Dedifferentiated amniotic fluid mesenchymal stem cell (primary cell): ENCODE data around the gene ZFPM1.

Source experiments
- DNase-seq: peaks from one replicate; pipeline ENCODE4 v3.0.0-alpha.2; 2016; ENCODE audit errors: extremely low spot score

ZFPM1 gene

GRCh38 chr16:88434353-88434690 is 18.8 kb upstream of the ZFPM1 start:
- DNase-seq: no peak

DNA sequence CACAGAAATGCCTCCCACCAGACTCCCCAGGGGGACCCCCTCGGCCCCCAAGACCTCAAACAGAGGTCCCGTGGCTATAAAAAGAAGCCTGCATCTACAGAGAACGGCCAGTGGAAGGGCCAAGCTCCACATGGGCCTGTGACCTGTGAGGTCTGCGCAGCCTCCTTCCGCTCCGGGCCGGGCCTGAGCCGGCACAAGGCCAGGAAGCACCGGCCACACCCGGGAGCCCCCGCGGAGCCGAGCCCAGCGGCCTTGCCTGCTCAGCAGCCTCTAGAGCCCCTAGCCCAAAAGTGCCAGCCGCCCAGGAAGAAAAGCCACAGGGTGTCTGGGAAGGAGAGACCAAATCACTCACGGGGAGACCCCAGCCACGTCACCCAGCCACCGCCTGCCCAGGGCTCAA is 18.3 kb upstream of the ZFPM1 start:
- DNase-seq: no peak

- DNase-seq: no peak
Observed at GRCh38 chr16:88435437-88436355, 17.4 kb upstream of the ZFPM1 start.

DNA sequence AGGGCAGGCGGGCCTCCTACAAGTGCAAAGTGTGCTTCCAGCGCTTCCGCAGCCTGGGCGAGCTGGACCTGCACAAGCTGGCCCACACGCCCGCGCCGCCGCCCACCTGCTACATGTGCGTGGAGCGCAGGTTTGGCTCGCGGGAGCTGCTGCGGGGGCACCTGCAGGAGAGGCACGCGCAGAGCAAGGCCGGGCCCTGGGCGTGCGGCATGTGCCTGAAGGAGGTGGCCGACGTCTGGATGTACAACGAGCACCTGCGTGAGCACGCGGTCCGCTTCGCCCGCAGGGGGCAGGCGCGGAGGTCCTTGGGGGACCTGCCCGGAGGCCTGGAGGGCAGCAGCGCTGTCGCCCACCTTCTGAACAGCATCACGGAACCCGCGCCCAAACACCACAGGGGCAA is 16.3 kb upstream of the ZFPM1 start:
- DNase-seq: no peak

DNA sequence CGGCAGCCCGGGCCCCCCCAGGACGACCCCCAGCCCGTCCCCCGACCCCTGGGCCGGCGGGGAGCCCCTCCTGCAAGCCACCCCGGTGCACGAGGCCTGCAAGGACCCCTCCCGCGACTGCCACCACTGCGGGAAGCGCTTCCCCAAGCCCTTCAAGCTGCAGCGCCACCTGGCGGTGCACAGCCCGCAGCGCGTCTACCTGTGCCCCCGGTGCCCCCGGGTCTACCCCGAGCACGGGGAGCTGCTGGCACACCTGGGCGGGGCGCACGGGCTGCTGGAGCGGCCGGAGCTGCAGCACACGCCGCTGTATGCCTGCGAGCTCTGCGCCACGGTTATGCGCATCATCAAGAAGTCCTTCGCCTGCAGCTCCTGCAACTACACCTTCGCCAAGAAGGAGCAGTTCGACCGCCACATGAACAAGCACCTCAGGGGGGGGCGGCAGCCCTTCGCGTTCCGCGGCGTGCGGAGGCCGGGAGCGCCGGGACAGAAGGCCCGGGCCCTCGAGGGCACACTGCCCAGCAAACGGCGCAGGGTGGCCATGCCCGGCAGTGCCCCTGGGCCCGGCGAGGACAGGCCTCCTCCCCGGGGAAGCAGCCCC is 15.6 kb upstream of the ZFPM1 start:
- no peak for DNase-seq

GRCh38 chr16:88438084-88438870 is 14.8 kb upstream of the ZFPM1 start:
- no peak for DNase-seq

DNA sequence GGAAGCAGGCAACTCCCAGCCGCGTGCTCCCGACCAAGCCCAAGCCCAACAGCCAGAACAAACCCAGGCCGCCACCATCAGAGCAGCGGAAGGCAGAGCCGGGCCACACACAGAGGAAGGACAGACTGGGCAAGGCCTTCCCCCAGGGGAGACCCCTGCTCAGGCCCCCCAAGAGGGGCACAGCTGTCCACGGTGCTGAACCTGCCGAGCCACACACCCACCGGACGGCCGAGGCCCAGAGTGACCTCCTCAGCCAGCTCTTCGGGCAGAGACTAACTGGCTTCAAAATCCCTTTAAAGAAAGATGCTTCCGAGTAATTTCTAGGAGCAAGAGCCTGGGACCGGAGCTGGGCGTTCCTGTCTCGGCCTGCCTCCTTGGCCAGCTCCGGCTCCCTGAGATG is 14.1 kb upstream of the ZFPM1 start:
- DNase-seq: no peak

- no peak for DNase-seq
Observed at GRCh38 chr16:88439706-88440105, 13.4 kb upstream of the ZFPM1 start.

- DNase-seq: no peak
Observed at GRCh38 chr16:88440111-88440510, 13.0 kb upstream of the ZFPM1 start.

DNA sequence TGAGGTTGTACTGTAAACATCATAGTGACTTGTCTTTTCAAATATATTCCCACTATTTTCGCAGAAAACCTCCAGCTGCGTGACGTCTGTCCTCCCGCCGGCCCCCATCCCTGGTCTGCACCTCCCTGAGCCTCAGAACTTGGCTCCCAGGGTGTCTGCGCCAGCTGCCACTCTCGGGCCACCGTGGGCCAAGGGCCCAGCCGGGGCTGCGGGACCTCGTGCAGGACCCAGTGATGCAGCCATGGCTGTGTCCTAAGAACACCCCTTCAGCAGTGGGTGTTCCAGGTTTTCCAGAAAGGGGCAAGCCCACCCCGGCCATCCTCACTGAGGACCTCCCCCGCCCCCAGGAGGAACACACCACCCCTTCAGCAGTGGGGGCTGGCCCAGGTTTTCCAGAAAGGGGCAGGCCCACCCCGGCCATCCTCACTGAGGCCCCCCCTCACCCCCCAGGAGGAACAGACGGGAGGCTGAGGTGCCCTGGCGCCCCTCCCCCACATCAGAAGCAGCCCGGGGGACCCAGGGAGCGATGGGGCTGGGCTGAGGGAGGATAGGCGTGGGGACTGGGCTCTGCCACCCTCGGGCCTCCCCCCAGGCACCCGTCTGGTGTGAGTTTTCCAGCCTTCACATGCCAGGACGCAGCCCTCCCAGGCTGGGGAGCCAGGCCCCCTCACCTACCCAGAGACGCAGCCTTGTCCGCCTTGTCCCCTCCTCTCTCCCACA is 12.2 kb upstream of the ZFPM1 start:
- no peak for DNase-seq

GRCh38 chr16:88441460-88441859 is 11.6 kb upstream of the ZFPM1 start:
- no peak for DNase-seq

DNA sequence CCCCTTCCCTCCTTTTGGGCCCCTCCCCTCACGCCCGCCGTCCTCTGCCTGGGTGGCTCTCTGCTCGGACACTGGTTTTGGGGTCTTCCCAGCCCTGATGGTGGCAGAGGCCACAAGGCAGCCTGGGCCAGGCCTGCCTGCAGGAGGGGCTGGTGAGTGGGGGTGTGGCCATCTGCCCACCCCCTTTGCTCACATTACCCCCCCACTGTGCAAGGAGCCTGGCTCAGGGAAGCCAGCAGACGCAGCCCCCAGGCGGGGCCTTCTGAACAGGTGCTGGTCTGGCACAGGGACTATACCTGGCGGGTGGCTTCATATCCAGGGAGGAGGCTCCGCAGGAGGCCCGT is 10.7 kb upstream of the ZFPM1 start:
- no peak for DNase-seq

GRCh38 chr16:88442727-88443576 is 10.1 kb upstream of the ZFPM1 start:
- no peak for DNase-seq

GRCh38 chr16:88444826-88445582 is 8.1 kb upstream of the ZFPM1 start:
- DNase-seq: no peak

DNA sequence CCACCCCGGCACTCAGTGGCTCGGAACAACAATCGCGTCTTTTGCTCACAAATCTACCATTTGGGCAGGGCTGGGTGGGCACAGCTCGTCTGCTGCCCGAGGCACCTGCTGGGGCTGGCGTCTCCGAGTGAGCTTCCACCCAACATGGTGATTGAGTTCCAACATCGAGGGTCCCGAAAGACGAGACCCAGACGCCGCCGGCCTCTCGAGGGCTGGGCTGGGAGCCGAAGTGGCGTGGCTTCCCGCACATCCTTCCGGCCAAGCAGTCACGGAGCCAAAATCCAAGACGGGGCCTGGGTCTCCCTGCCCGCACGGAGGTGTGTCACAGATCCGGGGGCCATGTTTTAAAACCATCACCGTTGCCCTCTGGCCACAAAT is 7.5 kb upstream of the ZFPM1 start:
- no peak for DNase-seq

DNA sequence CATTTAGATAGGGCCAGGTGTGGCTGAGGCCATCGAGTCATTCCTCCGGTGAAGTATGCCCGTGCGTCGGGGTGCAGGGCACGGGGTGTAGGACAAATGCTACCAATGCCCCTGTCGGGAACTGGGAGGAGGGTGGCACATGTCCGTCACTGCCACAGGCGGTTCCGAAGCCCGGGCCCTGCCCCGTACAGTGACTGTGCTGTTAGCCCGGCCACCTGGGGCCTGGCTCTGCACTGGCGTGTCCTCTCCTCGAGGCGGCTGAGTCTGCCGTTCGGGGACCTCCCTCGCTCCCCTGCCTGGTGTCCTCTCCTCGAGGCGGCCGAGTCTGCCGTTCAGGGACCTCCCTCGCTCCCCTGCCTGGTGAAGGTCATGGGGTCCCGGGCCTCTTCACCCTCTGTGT is 7.0 kb upstream of the ZFPM1 start:
- DNase-seq: no peak

GRCh38 chr16:88446736-88447135 is 6.3 kb upstream of the ZFPM1 start:
- DNase-seq: no peak

GRCh38 chr16:88447881-88448280 is 5.2 kb upstream of the ZFPM1 start:
- no peak for DNase-seq

DNA sequence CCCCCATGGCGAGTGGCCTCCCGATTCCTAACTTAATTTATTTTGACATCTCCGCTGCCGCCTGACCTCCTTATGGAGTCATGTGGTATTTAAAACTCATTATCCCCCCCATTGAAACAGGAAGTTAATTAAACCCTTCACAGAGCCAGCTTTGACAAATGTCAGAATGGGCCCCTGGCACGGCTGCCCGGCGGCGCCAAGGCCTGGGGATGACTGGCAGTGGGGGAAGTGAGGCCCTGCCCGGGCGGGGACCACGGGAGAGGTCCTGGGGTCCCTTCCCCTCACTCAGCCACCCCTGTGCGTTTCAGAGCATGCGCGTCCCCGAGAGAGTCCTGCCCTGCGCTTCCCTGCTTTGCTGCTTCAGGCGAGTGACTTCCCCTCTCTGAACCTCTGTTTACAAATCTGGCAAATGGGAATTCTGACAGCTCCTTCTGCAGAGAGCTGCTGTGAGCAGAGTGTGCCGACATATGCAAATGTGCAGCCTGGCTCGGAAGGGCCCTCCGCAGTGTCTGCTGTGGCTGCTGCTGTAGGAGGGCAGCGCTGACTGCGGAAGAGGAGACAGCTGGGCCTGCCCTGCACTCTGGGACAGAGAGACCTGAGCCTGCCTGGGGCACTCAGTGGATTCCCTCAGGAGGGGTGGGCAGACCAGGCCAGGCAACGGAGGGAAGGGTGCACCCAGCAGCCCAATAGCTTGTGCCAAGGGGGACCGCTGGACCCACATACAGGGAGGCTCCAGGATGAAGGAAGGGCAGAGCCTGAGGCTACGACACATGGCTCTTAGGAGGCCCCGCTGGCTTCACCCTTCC is 4.4 kb upstream of the ZFPM1 start:
- no peak for DNase-seq

DNA sequence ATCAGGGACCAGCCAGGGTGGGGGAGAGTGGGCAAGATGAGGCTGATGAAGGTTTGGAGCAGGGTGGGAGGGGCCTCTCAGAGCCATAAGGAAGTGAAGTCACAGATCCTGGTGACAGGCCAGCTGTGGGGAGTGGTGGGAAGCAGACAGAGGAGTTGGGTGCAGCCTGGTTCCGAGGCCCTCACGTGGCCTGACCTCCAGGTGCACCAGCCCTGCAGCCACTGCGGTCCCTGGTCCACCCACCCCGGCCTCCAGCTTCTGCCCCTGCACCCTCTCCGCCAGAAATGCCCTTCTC is 3.9 kb upstream of the ZFPM1 start:
- no peak for DNase-seq
